ENCODE results near the gene TMEM213.

DNA sequence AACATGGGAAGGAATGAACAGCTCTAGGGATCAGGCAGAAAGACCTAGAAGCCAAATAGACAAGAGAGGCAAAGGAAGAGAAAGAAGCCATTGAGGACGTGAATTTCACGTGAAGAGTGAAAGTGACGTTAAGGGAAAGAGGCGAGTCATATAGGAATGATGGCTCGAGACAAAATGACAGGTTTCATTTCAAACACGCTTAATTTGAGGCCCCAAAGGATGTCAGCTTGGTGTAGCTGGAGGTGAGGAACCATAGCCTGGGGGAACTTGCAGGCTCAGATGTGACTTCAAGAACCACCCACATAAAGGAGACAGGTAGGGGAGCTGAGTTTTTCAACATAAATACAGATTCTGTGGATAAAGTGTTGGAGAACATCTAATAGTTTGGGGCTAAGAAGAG, 84.5 kb downstream of the TMEM213 start:
- TF ChIP-seq, protein P1, sequence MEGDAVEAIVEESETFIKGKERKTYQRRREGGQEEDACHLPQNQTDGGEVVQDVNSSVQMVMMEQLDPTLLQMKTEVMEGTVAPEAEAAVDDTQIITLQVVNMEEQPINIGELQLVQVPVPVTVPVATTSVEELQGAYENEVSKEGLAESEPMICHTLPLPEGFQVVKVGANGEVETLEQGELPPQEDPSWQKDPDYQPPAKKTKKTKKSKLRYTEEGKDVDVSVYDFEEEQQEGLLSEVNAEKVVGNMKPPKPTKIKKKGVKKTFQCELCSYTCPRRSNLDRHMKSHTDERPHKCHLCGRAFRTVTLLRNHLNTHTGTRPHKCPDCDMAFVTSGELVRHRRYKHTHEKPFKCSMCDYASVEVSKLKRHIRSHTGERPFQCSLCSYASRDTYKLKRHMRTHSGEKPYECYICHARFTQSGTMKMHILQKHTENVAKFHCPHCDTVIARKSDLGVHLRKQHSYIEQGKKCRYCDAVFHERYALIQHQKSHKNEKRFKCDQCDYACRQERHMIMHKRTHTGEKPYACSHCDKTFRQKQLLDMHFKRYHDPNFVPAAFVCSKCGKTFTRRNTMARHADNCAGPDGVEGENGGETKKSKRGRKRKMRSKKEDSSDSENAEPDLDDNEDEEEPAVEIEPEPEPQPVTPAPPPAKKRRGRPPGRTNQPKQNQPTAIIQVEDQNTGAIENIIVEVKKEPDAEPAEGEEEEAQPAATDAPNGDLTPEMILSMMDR (IDR thresholded peaks at IDR 0.05 in 8 of 11, conservative IDR thresholded peaks at IDR 0.05 in 3 of 11): no peak
- no peak for TF ChIP-seq POLR2AphosphoS5 (IDR thresholded peaks at IDR 0.05)
